Activated naive CD8-positive, alpha-beta T cell treated with anti-CD3 and anti-CD28 coated beads, Interleukin-2, amount 50 U/mL, for 16 hours (primary cell): ENCODE data around the gene ZNF48.

ENCODE experiments used
- DNase-seq: peaks from one replicate; pipeline ENCODE4 v3.0.0-alpha.2; 2020; ENCODE audit warnings: low read depth, low spot score

ZNF48 gene

DNA sequence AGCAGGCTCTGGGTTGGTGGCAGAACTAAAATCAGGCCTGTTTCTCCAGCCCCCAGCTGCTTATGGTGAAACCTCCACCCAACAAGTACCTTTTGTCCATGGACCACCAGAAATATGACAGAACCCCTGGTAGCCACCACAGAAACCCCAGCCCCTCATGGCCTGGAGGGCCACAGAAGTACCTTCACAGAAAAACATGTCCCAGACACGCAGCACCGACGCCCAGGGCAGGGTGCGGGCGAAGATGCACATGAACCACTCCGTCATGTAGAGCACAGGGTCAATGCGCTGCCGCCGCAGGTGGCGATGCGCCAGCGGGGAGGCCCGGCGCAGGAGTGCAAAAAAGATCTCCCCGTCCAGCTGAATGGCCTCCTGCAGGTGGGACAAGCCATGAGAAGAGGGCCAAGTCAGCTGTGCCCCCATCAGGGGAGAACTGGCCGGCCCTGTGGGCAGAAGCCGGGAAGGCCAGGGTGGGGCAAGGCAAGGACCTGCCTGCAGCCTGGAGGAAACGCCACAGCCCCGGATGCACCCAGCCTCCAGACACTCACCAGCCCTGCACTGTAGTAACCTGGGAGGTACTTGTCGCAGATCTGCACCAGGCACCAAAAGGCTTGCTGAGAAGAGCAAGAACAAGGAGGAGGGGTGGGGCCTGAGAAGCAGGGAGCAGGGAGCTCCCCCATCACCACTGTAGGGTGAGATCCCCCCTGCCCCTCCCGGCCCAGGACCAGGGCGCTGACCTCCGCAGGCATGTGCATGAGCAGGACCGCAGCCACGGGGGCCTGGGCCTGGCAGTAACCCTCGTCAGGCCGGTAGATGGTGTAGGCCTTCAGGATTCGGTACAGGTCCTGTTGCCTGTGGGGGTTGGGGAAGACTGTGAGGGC is 36.0 kb upstream of the ZNF48 start:
- no peak for DNase-seq

DNA sequence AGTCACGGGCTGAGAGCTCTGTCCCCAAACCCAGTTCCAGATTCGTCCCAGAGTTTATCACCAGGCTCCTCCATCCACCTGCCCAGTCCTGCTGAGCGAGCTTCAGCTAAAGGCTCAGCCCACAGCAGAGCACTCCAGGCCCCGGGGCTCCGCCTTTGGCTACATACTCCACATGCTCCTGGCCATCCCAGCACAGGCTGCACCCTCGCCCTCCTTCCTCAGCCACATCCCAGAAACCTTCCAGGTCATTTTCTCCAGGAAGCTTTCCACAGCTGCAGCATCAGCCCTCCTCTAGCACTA is 35.4 kb upstream of the ZNF48 start:
- no peak for DNase-seq

- no peak for DNase-seq
These were observed 34.0 kb upstream of the ZNF48 start for GRCh38 chr16:30361180-30361579.

- DNase-seq: no peak
These were observed 30.0 kb upstream of the ZNF48 start for GRCh38 chr16:30365200-30365599.

DNA sequence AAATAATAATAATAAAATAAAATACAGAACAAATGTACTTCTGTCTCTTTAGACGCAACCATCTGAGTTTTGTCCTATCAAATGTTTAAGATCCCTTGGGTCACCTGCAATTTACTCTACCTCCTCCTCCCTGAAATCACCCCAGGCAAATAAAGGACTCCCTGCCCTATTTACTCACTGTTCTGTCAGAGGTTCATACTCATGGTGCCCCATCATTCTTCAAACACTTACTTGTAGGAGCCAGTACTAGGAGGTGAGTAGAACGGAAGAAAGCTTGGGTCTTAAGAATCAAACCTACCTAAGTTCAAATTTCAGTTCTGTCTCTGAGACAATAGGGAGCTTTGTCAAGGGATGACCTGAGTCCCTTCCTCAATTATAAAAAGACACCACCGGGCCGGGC is 28.7 kb upstream of the ZNF48 start:
- DNase-seq: no peak

- no peak for DNase-seq
These were observed 27.7 kb upstream of the ZNF48 start for GRCh38 chr16:30367349-30368009.

DNA sequence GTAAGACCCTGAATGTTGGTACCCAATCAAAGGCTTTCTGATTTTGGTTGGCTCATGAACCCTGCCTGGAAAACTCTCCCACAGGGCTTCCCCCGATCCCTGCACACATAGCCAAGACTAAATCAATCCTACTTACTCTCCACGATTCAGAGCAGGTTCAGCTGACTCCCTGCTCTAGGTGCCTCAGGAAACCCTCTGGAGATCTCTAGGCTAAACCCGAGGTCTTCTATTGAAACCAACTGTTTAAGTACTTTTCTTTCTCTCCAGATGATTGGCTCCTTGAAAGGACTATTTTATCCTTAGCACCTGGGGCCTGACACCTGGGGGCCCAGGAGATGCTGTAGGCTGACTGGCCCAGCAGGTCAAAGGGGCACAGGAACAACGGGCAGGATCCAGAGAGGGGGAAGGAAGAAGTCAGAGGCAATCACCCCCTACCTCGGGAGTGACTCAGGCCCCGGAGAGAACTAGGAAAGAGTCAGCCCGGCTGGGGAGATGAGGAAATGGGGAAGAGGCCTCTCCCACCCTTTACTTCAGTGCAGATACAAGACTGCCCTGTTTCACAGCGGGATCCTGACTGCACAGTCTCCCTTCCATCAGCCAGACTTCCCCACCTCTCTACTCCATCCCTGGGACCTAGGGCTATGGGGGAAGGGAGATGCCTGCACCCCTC is 27.0 kb upstream of the ZNF48 start:
- DNase-seq: no peak

DNA sequence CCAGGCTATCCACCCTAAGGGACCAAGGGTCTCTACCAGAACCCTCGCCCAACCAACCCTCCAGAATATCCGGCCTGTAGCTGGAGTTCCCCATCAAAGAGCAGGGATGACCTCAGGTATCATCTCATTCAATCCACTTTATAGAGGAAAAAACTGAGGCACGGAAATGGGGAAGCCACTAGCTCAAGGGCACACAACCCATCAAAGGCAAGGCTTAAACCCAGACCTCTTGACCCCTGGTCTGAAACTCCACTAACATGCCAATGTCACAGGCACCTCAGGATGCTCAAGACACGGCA is 26.5 kb upstream of the ZNF48 start:
- DNase-seq: no peak

DNA sequence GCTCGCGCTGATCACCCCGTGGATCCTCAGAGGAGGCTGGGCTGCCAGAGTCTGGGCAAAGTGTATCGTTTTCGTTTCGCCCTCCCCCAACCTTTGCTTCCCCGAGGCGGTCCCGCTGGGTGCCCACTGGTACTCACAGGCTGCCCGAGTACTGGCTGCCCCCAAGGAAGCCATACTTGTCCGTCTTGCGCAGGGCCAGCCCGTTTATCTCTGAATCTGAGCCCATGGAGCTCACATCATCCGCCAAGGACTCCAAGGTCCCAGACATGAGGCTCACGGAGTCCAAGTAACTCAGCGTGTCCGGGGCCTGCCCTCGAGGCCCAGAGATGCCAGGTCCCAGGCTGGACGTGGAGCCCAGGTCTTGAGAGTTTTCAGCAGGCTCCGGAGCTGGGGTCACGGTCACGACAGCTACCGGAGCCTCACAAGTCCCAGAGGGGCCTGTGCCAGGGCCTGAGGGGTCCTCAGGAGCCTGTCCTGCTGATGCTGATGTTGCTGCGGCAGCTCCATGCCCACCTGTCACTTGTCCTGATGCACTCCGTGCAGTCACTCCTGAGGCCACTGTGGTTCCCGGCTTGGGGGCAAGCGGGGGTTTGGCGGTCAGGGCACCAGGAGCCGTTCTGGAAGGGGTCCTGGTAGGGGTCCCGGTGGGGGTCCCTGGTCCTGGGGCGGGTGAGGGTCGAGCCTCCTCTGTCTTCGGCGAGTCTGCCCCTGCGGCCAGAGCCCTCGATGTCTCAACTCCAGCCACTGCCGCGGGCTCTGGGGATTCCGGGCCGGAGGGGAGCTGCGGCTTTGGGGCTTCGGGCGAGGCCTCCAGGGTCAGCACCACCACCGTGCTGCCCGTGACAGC is 25.9 kb upstream of the ZNF48 start:
- no peak for DNase-seq

- DNase-seq: no peak
These were observed 25.2 kb upstream of the ZNF48 start for GRCh38 chr16:30369938-30370455.

GRCh38 chr16:30370456-30371247 is 24.6 kb upstream of the ZNF48 start, which contains the start of gene TBC1D10B:
Gene TBC1D10B (minus strand): TSS chr16:30370494. CDS start chr16:30370183, 311 bp downstream.
- DNase-seq: peak; percentile 98

GRCh38 chr16:30371248-30371816 is 23.9 kb upstream of the ZNF48 start:
- DNase-seq: no peak

DNA sequence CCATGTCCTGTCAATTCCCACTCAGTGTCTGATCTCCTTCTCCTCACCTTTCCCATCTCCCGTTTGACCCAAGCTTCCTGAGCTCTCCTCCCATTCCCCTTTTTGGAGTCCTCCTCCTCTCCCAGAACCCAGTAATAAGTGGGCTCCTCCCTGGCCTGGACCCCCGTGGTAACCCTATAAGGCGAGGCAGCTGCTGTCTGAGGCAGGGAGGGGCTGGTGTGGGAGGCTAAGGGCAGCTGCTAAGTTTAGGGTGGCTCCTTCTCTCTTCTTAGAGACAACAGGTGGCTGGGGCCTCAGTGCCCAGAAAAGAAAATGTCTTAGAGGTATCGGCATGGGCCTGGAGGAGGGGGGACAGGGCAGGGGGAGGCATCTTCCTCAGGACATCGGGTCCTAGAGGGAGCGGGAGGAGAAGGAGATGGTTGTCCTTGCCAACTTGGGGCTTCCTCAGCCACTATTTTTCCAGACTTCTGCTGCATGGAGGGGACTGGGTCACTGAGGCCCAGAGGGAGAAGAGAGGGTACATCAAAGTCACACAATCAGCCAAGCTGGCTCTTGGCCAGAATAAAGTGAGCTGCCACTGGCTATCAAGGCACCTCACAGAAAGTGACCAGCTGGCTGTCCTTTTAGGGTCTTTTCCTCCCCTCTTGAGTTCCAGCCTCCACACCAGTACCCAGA is 23.0 kb upstream of the ZNF48 start:
- DNase-seq: no peak

- DNase-seq: no peak
These were observed 22.5 kb upstream of the ZNF48 start for GRCh38 chr16:30372725-30373124.

GRCh38 chr16:30374538-30374937 is 20.7 kb upstream of the ZNF48 start, which contains the start of gene MYL11:
Gene MYL11 (plus strand): TSS chr16:30374802. CDS start chr16:30374858, 56 bp downstream.
- no peak for DNase-seq

DNA sequence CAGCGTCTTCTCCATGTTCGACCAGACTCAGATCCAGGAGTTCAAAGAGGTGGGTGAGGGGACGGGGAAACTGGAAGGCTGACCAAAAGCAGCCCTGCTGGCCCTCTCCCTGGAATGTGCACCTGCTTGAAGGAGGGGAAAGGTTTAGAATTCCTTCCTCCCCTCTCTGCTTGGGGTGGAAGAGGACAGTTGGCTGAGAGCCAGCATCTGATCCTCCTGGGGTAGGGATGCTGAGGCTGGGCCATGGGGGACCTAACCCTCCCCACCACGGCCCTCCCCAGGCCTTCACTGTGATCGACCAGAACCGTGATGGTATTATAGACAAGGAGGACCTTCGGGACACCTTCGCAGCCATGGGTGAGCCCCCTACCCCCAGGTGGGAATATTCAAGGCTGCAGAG is 19.4 kb upstream of the ZNF48 start:
- DNase-seq: no peak

DNA sequence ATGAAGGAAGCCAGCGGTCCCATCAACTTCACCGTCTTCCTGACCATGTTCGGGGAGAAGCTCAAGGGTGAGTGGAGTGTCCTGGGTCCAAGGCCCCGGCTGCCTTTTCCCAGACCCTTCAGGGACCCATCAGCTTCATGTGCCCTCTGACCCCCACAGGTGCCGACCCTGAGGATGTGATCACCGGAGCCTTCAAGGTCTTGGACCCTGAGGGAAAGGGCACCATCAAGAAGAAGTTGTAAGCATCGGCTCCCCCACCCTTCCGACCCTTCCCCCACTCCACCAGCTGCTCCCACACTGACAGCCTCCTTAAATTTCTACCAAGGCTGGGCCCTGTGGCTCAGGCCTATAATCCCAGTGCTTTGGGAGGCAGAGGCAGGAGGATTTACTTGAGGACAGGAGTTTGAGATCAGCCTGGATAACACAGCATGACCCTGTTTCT is 18.7 kb upstream of the ZNF48 start:
- no peak for DNase-seq

DNA sequence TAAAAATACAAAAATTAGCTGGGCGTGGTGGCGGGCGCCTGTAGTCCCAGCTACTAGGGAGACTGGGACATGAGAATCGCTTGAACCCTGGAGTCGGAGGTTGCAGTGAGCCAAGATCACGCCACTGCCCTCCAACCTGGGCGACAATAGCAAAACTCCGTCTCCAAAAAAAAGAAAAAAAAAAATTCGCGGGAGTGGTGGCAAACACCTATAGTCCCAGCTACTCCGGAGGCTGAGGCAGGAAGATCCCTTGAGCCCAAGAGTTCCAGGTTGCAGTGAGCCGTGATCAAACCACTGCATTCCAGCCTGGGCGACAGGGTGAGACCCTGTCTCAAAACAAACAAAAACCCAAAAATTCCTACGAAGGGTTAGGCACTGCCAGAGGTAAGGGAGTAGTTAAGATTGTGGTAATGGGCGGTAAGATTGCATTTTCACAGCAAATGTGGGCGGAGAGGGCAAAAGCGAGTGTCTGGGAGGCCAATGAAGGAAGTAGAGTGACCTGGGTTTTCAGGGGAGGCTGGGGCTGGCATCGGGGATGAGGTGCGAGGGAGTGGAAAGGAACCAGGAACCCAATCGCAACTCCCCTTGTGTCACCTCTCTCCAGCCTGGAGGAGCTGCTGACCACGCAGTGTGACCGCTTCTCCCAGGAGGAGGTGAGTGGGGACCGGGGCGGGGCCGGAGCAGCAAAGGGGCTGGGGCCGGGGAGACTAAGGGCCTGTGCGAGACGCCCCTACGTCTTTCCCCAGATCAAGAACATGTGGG is 18.0 kb upstream of the ZNF48 start:
- DNase-seq: no peak

DNA sequence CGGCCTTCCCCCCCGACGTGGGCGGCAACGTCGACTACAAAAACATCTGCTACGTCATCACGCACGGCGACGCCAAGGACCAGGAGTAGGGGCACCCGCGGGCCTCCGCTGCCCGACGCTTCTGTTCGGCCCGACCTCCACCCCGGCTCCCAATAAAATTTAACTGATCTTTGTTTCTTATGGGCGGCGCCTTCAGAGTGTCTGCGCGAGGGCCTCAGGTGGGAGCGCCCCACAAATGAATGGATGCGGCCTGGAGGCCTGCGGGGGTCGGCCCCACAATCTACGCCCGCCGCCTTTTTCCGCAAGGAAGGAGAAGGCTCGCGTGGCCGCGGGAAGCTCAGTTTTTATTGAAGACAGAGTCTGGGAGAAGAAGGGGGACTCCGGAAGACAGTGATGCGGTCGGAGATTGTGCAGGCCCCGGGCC is 17.4 kb upstream of the ZNF48 start:
- DNase-seq: peak; percentile 60
